Neutrophil (primary cell): ENCODE data around the gene CFDP1.
"Not testable (repeated sequence)": the region's sequence is repeated elsewhere in the genome, so short reads cannot be mapped to it uniquely, and the experiment has no call there.

Experiments
- H3K27ac ChIP-seq: fragments of 200-600 bp; sonication (generic); 2 replicates; pipeline ENCODE4 v1.5.1; 2016; ENCODE audit warnings: mild to moderate bottlenecking, moderate library complexity
- H3K27me3 ChIP-seq: fragments of 200-600 bp; sonication (generic); 2 replicates; pipeline ENCODE4 v1.6.0; 2016; ENCODE audit warnings: mild to moderate bottlenecking
- H3K36me3 ChIP-seq: fragments of 200-600 bp; sonication (generic); 2 replicates; pipeline ENCODE4 v1.5.1; 2017
- H3K4me1 ChIP-seq, 2 experiments: fragments of 200-600 bp in 1 of 2; sonication (generic) in 1 of 2; 1 replicate in 1 of 2; 2 replicates in 1 of 2; pipeline versions ENCODE4 v1.5.1 to v1.6.1; 2013 to 2016; ENCODE audit warnings: low read depth in 1 of 2, low read length in 1 of 2, mild to moderate bottlenecking in 1 of 2, moderate library complexity in 1 of 2; ENCODE audit not compliant: control insufficient read depth in 1 of 2, insufficient read depth in 1 of 2
- H3K4me3 ChIP-seq, 2 experiments: fragments of 200-600 bp in 1 of 2; sonication (generic) in 1 of 2; 1 replicate in 1 of 2; 2 replicates in 1 of 2; pipeline ENCODE4 v1.5.1; 2013 to 2016; ENCODE audit warnings: low read depth in 1 of 2, low read length in 1 of 2, mild to moderate bottlenecking in 1 of 2, moderate library complexity in 1 of 2
- H3K9me3 ChIP-seq: fragments of 200-600 bp; sonication (generic); 2 replicates; pipeline ENCODE4 v1.5.1; 2016
- CTCF ChIP-seq: fragments of 200-600 bp; sonication (generic); IDR thresholded peaks from 2 replicates; pipeline ENCODE4 v1.5.1; 2016; ENCODE audit warnings: antibody characterized with exemption

Gene CFDP1

GRCh38 chr16:75433732-75434413, 570 bp upstream of the CFDP1 start:
- no peaks in the 10 kb centered on the region for H3K9me3 ChIP-seq
- H3K4me1 ChIP-seq: peaks cover 16 to 18% of the 10 kb centered on the region in 2 experiments
- no peak for TF ChIP-seq CTCF
- peak overlapping the region; percentile 83 for H3K27ac ChIP-seq
- H3K27me3 ChIP-seq: no peaks in the 10 kb centered on the region
- H3K36me3 ChIP-seq: no peaks in the 10 kb centered on the region
- H3K4me3 ChIP-seq: peak overlapping the region; percentile 83 to 84

- Histone ChIP-seq H3K36me3 (no peaks in the 10 kb centered on the region), H3K27ac (no peak overlapping the region)
- TF ChIP-seq CTCF: no peak
Measured at GRCh38 chr16:75429621-75430403, 3.5 kb downstream of the CFDP1 start.

GRCh38 chr16:75426524-75426923, 6.8 kb downstream of the CFDP1 start:
- not testable (repeated sequence) for H3K27ac ChIP-seq, H3K4me1 ChIP-seq, H3K27me3 ChIP-seq, H3K36me3 ChIP-seq, H3K9me3 ChIP-seq, H3K4me3 ChIP-seq

More at GRCh38 chr16:75429621-75430403, 3.5 kb downstream of the CFDP1 start:
- no peaks in the 10 kb centered on the region for H3K27me3 ChIP-seq
- no peaks in the 10 kb centered on the region for H3K9me3 ChIP-seq
- no peak overlapping the region for H3K4me3 ChIP-seq
- H3K4me1 ChIP-seq: peaks cover 15% of the 10 kb centered on the region in 2 experiments

- H3K4me3 ChIP-seq, H3K27ac ChIP-seq, H3K27me3 ChIP-seq, H3K9me3 ChIP-seq, H3K36me3 ChIP-seq: not testable (repeated sequence)
- peaks cover 7 to 12% of the 10 kb centered on the region in 2 experiments for H3K4me1 ChIP-seq
Measured at GRCh38 chr16:75424105-75424762, 9.1 kb downstream of the CFDP1 start.

GRCh38 chr16:75423723-75424104, 9.6 kb downstream of the CFDP1 start:
- H3K36me3 ChIP-seq: no peaks in the 10 kb centered on the region
- H3K4me1 ChIP-seq: peaks cover 7 to 12% of the 10 kb centered on the region in 2 experiments
- H3K4me3 ChIP-seq: no peak overlapping the region
- no peaks in the 10 kb centered on the region for H3K9me3 ChIP-seq
- no peaks in the 10 kb centered on the region for H3K27me3 ChIP-seq
- no peak overlapping the region for H3K27ac ChIP-seq
- no peak for TF ChIP-seq CTCF

- no peaks in the 10 kb centered on the region for H3K27me3 ChIP-seq
- H3K36me3 ChIP-seq: no peaks in the 10 kb centered on the region
- peaks cover 7 to 12% of the 10 kb centered on the region in 2 experiments for H3K4me1 ChIP-seq
- TF ChIP-seq CTCF: no peak
- H3K27ac ChIP-seq: no peak overlapping the region
- H3K9me3 ChIP-seq: no peaks in the 10 kb centered on the region
- no peak overlapping the region for H3K4me3 ChIP-seq
Measured at GRCh38 chr16:75421820-75422126, 11.5 kb downstream of the CFDP1 start.
